HG02943 (cell line): ENCODE data around the gene SETD3.

Experiments
- ATAC-seq: cut with Tn5 transposase; IDR thresholded peaks from one replicate; pipeline ENCODE4 v1.9.1; 2021; ENCODE audit warnings: mild to moderate bottlenecking, low read depth, moderate library complexity; ENCODE audit not compliant: unreplicated experiment

Gene SETD3

GRCh38 chr14:99426813-99427346 lies 53.8 kb downstream of the SETD3 start:
- ATAC-seq, result no peak

GRCh38 chr14:99426265-99426664 lies 54.4 kb downstream of the SETD3 start:
- no peak for ATAC-seq

- no peak for ATAC-seq
Observed at GRCh38 chr14:99425272-99425681, 55.4 kb downstream of the SETD3 start.

GRCh38 chr14:99424306-99424877 lies 56.3 kb downstream of the SETD3 start:
- ATAC-seq, result no peak

- no peak for ATAC-seq
Observed at GRCh38 chr14:99423434-99423833, 57.2 kb downstream of the SETD3 start.

GRCh38 chr14:99422228-99423010 lies 58.2 kb downstream of the SETD3 start:
- ATAC-seq, result no peak

GRCh38 chr14:99420711-99421110 lies 59.9 kb downstream of the SETD3 start:
- ATAC-seq, result no peak

- ATAC-seq, result no peak
Observed at GRCh38 chr14:99419905-99420304, 60.8 kb downstream of the SETD3 start.

- ATAC-seq, result no peak
Observed at GRCh38 chr14:99418242-99418641, 62.4 kb downstream of the SETD3 start.

GRCh38 chr14:99416909-99417308 lies 63.8 kb downstream of the SETD3 start:
- ATAC-seq, result no peak

GRCh38 chr14:99415496-99416281 lies 65.0 kb downstream of the SETD3 start:
- no peak for ATAC-seq

GRCh38 chr14:99413911-99414310 lies 66.7 kb downstream of the SETD3 start:
- ATAC-seq, result no peak

GRCh38 chr14:99413172-99413571 lies 67.5 kb downstream of the SETD3 start:
- ATAC-seq, result no peak

GRCh38 chr14:99412117-99413061 lies 68.3 kb downstream of the SETD3 start:
- no peak for ATAC-seq

GRCh38 chr14:99410019-99410418 lies 70.6 kb downstream of the SETD3 start:
- no peak for ATAC-seq

GRCh38 chr14:99408971-99409289 lies 71.7 kb downstream of the SETD3 start:
- no peak for ATAC-seq

GRCh38 chr14:99408286-99408970 lies 72.2 kb downstream of the SETD3 start:
- no peak for ATAC-seq

- no peak for ATAC-seq
Observed at GRCh38 chr14:99407416-99407815, 73.2 kb downstream of the SETD3 start.

GRCh38 chr14:99402950-99403349 lies 77.7 kb downstream of the SETD3 start:
- no peak for ATAC-seq

GRCh38 chr14:99402285-99402648 lies 78.4 kb downstream of the SETD3 start:
- ATAC-seq, result no peak
